Ovary (tissue), 3 donors: Measurements from ENCODE around the gene NFKBIE.

ENCODE experiments used
- EP300 ChIP-seq: sonication (generic); formaldehyde crosslinking; IDR thresholded peaks from one replicate; pipeline ENCODE4 v1.6.1; 2017; ENCODE audit warnings: antibody characterized with exemption
- POLR2A ChIP-seq: fragments of 450-650 bp; IDR thresholded peaks from one replicate; pipeline ENCODE4 v1.6.1; 2017; ENCODE audit warnings: antibody characterized with exemption, mild to moderate bottlenecking, moderate library complexity
- TF ChIP-seq, protein P1 (sequence below), 3 donors: fragments of 450-650 bp in 2 of 3; fragments of 200-600 bp in 1 of 3; IDR thresholded peaks; one replicate each; pipeline versions ENCODE4 v1.5.1 to v1.8.0; 2016 to 2022; ENCODE audit warnings: antibody characterized with exemption in 3 of 3, mild to moderate bottlenecking in 1 of 3
- donor health status: DM: no; HTN: no; CAD: no.

DNA sequence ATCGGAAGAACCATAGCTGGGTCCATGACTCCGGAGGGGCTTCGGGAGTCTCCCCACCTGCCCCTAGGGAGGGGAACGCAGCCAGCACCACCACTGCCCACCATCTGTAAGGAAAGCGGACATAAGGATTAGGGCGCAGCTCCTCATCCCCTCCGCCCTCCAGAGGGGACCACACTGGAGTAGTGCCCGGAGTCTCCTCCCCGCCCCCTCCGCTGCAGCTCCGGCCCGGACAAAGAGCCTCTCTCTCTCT lies 8.7 kb downstream of the NFKBIE start:
- no peak for TF ChIP-seq EP300
- TF ChIP-seq, protein P1, sequence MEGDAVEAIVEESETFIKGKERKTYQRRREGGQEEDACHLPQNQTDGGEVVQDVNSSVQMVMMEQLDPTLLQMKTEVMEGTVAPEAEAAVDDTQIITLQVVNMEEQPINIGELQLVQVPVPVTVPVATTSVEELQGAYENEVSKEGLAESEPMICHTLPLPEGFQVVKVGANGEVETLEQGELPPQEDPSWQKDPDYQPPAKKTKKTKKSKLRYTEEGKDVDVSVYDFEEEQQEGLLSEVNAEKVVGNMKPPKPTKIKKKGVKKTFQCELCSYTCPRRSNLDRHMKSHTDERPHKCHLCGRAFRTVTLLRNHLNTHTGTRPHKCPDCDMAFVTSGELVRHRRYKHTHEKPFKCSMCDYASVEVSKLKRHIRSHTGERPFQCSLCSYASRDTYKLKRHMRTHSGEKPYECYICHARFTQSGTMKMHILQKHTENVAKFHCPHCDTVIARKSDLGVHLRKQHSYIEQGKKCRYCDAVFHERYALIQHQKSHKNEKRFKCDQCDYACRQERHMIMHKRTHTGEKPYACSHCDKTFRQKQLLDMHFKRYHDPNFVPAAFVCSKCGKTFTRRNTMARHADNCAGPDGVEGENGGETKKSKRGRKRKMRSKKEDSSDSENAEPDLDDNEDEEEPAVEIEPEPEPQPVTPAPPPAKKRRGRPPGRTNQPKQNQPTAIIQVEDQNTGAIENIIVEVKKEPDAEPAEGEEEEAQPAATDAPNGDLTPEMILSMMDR (IDR thresholded peaks at IDR 0.05) = no peak
- no peak for TF ChIP-seq POLR2A
